Colon (tissue), 2 donors: ENCODE data around the gene ZNF346.

ENCODE experiments used
- FAIRE-seq: peaks from 2 replicates; lab custom pipeline; 2012; peaks lifted over from hg19 to GRCh38; lab: Jason Lieb, UNC
- donor health status: control.
- donor health status: control.

ZNF346 gene

DNA sequence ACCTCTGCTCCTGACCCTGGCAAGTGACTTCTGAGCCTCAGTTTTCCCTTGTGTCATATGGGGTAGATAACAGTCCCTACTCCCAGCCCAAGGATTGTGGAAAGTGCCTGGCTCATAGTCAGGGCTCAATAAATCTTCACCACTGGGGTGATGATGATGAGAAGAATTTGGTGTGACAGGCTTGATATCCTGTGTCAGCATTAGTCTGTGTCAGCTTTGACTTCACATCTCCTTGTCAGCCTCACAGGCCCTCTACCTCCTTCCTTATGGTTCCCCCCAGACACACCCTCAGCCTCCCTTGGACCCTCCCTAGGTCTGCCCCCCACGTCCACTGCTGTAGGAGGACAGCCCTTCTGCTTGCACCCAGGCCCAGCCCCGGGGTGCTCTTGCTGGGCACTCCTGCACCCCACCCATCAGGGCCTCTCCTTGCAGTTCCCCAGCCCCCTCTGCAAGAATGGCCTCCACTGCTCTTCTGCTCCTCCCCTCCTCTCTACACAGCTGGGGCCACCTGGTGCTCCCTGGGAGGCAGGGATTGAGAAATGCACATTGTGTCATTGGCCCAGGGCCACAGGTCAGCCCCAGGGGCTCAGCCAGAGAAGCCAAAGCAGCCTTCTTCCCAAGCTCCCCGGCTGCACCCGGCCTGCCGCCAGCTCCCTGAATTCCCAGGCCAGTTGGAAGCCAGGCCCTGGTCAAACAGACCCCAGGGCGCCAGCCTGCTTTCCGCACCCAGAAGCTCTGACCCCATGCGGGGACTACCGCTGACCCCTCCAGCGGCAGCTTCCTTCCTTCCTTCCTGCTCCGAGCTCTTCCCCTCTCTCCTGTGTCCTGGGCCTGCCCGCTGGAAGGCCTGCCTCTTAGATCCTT is 72.0 kb downstream of the ZNF346 start:
- FAIRE-seq, result no peak

DNA sequence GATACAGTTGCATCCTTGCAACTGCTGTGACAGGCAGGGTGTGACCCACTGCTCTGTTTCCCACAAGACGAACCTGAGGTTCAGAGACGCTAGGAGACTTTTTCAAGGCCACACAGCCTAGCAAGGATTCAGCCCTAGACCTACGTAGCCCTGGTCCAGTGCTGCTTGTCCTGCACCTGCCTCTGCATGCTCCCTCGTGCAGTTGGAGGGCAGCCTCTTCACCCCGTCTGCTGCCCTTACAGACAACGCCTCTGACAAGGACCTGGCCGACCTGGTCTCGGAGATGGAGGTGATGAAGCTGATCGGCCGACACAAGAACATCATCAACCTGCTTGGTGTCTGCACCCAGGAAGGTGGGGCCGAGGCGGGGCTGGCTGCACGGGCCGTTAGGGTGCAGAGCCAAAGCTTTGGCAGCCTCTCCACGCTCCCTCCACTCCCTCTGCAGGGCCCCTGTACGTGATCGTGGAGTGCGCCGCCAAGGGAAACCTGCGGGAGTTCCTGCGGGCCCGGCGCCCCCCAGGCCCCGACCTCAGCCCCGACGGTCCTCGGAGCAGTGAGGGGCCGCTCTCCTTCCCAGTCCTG is 72.7 kb downstream of the ZNF346 start:
- no peak for FAIRE-seq

DNA sequence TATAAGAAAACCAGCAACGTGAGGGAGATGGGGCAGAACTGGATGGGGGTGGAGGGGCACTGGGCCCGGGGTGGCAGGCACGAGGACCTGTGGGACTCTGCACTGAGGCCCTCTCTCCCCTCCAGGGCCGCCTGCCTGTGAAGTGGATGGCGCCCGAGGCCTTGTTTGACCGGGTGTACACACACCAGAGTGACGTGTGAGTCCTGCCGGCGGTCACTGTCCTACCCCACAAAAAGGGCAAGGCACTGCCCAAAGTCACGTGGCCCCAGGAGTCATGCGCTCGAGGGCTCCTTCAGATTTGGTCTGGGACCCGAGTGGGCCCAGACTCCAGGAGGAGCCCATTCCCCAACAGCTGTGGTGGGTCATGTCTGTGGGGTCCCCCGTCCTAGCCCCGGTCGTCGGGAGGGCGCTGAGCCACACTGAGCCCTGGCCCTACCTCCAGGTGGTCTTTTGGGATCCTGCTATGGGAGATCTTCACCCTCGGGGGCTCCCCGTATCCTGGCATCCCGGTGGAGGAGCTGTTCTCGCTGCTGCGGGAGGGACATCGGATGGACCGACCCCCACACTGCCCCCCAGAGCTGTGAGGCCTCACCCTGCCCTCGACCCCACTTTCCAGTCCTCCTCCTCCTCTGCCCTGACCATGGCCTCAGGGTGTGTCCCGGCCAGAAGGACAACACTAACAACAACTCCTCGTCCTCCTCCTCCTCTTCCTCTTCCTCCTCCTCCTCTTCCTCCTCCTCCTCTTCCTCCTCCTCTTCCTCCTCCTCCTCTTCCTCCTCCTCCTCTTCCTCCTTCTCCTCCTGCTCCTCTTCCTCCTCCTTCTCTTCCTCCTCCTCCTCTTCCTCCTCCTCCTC is 73.9 kb downstream of the ZNF346 start:
- no peak for FAIRE-seq

DNA sequence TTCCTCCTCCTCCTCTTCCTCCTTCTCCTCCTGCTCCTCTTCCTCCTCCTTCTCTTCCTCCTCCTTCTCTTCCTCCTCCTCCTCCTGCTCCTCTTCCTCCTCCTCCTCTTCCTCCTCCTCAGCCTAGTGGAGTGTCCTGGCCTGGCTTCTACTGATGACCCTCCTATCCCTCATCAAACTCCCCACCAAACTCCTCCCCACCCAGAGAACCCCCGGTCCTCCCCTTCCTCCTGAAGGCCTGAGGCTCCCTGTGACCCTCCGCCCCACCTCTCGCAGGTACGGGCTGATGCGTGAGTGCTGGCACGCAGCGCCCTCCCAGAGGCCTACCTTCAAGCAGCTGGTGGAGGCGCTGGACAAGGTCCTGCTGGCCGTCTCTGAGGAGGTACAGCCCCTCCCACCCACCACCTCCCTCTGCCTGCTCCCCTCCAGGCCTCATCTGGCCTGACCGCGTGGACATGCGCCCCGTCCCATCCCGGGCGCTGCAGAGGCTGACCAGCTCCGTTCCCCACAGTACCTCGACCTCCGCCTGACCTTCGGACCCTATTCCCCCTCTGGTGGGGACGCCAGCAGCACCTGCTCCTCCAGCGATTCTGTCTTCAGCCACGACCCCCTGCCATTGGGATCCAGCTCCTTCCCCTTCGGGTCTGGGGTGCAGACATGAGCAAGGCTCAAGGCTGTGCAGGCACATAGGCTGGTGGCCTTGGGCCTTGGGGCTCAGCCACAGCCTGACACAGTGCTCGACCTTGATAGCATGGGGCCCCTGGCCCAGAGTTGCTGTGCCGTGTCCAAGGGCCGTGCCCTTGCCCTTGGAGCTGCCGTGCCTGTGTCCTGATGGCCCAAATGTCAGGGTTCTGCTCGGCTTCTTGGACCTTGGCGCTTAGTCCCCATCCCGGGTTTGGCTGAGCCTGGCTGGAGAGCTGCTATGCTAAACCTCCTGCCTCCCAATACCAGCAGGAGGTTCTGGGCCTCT is 74.8 kb downstream of the ZNF346 start:
- no peak for FAIRE-seq

DNA sequence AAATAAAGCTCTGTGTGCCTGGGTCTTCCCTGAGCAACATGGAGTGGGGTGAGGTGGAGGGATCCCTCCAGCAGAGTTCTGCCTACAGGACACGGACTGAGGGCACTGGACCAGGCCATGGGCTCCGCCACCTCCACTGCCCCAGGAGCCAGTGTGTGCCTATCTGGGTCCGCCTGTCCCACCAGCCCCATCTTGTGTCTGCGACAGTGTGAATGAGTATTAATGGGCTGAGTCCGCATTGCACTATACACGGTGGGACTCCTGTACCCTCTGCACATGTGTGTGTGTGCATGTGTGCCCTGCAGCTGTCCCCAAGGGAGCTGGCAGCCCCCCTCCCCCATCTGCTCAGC is 75.6 kb downstream of the ZNF346 start:
- FAIRE-seq, result no peak

DNA sequence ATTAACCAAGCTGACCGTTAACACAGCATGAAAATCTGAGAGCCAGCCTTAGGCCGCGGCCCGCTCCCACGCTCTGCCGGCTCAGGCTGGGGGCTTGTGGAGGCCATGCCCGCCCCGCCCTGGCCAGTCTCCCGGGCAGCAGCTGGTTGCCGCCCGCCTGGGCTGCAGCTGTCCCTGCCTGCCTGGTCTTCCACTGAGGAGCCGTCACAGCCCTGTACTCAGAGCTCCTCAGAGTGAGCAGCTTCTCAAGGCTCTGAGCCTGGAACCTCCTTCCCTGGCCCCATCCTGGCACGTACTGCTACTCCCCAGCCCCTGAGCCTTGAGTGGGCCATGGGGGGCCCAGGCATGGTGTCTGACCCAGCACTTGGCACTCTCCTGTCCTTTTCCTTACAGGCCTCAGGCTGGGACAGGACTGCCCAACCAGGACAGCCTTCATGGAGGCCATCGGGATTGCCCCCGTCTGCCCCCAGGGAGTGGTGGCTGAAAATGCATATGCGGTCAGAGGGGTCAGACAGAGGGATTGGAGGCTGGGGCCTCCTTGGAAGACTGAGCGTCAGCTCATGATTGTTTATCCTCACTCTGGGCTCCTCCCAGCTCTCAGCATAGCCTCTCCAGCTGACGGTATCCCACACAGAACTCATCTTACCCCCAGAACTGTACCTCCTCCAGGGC is 76.1 kb downstream of the ZNF346 start:
- no peak for FAIRE-seq

DNA sequence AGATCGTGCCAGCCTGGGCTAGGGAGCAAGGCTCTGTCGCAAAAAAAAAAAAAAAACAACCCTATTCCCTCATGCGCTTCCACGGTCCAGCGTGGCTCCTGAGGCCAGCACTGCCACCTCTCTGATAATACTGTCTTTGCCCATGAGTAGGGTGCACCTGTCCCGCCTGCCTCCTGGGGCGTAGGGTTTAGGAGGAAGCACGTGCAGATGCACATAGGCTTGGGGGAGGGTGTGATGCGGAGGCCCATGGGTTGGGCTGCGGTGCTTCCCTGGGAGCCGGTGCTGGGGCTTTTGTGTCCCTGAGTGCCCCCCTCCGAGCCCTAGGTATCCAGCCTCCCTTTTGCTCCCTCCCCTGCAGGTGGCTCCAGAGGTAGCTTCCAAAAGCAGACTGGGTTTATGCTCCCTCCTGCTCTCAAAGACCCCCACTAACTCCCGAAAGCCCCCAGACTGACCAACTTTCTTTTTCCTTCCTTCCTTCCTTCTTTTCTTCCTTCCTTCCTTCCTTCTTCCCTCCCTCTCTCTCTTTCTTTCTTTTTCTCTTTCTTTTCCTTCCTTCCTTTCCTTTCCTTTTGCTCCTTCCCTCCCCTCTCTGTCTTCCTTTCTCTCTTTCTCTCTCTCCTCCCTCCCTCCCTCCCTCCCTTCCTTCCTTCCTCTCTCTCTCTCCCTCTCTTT is 77.1 kb downstream of the ZNF346 start:
- no peak for FAIRE-seq

DNA sequence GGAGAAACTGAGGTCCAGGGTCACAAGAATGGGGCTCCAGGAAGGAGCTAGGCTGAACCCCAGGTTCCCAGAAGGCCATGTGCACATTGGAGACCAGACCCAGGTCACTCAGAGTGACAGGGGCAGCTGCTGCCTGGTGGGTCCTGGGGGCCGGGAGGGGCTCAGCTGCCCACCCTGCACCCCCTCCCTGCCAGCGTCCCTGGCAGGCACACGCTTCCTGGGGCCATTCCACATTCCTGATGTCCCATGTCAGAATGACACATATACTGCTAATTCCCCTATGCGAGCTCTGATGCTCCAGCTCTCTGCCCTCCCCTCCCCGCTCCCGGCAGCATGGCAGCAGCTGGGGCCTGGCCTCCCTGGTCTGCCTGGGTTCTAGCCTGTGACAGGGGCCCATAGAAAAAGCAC is 78.2 kb downstream of the ZNF346 start:
- FAIRE-seq, result no peak

DNA sequence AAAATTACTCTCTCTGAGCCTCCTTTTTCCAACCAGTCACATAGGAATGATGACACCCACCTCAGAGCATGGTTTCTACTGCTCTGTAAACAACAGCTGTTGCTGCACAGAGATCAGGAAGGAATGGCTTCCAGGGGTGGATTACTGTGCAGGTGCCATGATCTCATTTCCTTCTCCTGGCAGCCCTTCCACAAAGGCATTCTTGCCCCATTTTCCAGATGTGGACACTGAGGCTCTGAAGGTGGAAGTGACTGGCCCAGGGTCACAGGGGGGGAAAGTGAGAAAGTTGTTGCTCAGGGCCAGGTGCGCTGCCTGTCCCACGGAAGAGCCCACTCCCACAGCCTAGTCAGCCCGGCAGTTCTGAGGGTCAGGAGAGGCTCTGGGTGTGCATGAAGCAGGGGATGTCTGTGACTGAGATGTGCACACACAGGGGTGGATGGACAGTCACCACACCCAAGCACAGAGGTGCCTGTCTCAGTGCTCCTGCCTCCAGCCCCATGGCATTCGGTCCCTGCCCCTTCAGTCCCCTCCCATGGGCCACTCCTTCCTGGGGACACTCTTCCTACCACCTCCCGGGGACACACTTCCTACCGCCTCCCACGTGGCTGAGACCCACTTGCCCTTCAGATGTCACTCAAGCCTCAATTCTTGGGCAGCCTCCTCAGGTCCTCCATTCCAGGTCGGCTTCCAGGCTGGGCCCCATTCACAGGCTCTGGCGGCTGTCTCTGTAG is 81.2 kb downstream of the ZNF346 start:
- no peak for FAIRE-seq

DNA sequence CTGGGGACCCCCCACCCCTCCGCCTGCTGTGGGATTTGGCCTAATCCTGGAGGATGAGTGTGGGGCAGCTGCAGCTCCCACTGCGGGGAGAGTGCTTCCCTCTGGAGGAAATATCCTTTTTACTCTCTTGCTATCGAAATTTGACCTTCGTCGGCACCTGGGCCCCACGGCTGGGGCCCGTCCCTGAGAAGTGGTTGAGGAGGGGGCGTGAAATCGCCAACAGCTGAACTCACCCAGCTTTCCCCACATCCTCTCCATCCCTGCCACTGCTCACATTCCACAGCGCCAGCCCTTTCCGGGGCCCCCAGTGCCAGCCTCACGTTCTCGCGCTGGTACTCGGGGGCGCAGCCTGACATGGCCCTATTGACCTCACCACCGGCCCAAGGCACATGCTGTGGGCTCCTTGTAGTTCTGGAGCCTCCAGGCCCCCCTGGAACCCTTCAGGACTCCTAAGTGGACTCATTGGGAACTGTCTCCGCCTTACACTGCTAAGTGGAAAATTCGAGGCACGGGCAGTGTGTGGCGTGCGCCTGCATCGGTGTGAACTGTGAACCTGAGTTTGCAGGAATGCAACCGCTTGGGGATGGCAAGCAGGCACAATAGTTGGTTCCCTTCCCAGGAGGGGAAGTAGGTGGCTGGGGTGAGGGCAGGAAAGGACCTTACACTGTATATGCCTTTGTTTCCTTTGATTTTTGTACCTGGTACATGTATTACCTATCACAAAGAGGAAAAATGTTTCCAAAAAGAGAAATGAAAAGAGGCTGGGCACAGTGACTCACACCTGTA is 83.4 kb downstream of the ZNF346 start:
- FAIRE-seq, result no peak

DNA sequence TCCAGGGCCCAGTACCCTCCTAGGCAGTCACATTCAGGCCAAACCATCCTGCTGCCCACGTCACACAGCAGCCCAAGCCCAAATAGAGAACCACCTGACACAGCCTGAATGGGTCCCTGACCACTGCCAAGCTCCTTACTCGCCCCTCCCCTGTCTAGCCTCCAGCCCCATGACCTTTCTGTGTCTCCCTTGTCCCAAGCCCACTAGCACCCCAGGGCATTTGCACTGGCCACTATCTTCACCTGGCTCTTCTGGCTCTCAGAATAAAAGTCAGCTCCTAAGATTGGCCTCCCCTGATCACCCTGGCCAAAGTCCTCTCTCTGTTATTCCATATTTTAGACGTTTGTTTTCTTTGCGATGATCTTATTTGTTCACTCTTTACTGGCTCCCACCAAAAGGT is 84.7 kb downstream of the ZNF346 start:
- no peak for FAIRE-seq

DNA sequence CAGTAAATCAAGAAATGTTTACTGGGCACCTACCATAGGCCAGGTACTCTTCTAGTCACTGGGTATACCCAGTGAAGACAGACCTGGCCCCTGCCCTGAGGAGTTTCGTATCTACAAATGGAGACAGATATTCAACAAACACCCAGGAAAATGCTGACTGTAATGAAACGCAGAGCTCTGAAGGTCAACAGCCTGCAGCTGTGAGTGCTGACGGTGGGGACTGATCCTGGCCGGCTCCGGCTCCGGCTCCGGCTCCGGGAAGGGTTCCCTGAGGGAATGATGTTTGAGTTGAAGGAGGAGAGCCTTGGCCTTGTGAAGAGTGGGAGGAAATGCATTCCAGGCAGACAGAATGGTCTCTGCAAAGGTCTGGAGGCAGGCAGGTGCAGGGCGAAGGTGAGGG is 87.3 kb downstream of the ZNF346 start:
- FAIRE-seq, result no peak

DNA sequence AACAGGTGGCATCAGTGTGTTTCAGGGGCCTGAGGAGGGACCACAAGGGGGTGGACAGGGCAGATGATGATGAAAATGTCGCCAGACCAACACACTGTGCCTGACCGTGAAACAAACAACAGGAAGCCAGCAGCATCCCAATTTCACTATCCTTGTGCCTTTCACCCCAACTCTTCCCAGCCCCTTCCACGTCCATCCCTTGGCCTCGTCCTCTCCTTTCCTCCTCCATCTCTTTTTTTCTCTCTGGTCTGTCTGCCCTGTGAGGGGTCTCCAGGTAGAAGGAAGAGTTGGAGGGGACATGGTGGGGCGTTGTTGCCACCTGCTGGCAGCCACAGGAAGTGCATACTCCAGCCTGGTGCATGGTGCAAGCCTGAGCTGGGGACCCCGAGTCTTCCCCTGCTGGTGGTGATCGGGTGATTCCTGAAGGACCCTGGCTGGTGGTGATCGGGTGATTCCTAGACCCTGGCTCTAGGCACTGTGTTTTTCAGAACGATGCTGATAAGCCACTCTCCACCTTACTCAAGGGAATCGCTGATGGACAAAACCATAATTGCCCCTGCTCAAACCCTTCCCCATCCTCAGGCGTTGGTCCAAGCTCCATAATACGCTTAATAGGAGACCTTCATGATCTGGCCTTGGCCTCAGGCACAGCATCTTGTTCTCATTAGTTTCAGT is 89.4 kb downstream of the ZNF346 start:
- FAIRE-seq, result no peak

DNA sequence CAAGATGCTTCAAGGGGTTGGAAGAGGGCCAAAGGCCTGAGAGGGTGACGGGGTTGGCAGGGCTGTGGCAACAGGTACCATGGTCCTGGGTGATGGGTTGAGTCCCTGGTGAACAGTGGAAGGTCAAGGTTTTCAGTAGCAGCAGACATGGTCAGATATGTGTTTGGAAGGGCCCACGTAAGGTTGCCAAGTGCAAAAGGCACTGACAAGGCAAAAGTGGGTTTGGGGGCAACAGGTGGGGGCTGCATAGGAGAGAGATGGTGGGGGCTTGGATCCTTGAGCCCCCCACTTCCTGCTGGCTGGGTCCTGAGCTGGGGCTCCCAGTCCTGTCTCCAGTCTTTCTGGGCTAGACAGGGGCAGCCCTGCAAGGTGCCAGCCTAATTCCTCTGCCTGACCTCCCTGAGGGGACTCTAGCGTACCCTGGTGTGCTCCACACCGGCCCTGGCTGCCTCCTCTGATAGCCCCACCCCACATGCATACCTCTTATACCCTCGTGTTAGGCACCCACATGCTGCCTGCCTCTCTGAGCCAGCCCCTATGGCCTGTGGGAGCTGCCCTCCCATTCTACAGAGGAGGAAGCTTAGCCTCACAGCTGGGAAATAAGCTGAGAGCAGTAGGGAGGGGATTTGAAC is 90.2 kb downstream of the ZNF346 start:
- FAIRE-seq, result no peak

DNA sequence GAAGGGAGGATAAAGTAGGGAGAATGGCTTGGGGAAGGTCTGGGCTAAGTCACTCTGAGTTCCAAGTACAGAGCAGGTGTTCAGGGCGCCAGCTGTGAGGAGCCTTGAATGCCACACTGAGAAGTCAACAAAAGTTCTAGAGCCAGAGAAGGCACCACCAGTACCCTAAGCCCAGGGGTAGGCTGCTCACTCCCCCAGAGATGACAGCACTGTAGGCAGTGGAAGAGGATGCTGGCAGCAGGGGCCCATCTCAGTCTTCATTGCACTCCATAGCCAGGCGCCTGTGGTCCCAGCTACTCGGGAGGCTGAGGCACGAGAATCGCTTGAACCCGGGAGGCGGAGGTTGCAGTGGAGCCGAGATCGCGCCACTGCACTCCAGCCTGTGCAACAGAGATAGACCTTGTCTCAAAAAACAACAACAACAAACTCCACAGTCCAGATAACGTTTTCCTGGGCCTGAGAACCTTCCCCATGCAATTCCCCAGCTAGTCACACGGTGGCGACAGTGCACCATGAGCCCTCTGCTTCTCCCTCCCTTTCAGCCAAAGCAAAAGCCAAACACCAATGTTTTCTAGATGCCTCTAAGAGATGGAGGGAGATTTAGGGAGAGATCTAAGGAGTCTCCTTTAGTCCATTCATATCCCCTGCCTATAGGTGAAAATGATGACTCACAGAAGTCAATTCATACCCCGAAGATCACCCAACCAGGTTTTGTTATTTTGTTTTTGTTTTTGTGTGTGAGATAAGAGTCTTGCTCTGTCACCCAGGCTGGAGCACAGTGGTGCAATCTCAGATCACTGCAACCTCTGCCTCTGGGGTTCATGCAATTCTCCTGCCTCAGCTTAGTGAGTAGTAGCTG is 91.3 kb downstream of the ZNF346 start:
- FAIRE-seq, result no peak

DNA sequence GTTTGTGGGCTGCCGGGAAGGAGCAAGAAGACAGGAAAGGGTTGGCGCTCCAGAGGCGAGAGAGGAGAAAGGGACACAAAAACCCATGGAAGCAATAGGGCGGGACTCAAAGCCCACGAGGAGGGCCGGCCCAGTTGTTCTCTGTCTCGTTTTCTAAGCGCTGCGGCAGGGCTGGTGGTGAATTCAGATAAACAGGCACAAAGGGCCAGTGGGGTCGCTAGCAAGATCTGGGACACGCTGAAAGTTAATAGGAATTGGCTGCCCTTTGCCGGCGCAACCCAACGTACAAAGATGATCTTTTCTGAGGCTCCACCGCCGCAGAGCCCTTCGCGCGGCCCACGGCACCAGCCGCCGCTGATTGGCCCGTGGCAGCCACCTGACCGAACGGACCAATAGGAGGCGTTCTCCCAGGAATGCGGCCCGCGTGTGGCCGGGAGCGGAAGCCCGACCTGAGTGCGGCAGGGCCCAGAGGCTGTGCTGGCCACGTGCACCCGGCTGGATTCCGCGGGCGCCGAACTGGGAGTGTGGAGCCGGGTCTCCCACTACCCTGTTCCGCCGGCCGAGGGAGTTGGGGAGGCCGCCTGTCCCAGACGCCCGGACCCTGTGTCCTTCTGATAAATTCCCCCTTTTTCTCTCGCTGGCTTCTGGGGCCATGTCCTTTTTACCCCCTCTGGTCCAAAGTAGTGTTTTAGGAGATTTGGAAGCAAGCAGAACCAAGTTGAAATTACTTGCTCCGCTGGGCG is 94.3 kb downstream of the ZNF346 start:
- FAIRE-seq, result no peak
